GM18499 (cell line): ENCODE measurements around the gene MTMR4.
"Not testable (repeated sequence)": the region's sequence is repeated elsewhere in the genome, so short reads cannot be mapped to it uniquely, and the experiment has no call there.

Source experiments
- ATAC-seq: cut with Tn5 transposase; IDR thresholded peaks from one replicate; pipeline ENCODE4 v1.9.1; 2021; ENCODE audit warnings: moderate number of reproducible peaks; ENCODE audit not compliant: insufficient read depth, unreplicated experiment

The MTMR4 gene

GRCh38 chr17:58513965-58514769 is at the start of gene MTMR4:
TSS of gene MTMR4 (minus strand) at chr17:58514638. CDS start at chr17:58514407, 231 bp downstream.
- no peak for ATAC-seq

GRCh38 chr17:58560511-58560910 is 46.1 kb upstream of the MTMR4 start:
- ATAC-seq = no peak

DNA sequence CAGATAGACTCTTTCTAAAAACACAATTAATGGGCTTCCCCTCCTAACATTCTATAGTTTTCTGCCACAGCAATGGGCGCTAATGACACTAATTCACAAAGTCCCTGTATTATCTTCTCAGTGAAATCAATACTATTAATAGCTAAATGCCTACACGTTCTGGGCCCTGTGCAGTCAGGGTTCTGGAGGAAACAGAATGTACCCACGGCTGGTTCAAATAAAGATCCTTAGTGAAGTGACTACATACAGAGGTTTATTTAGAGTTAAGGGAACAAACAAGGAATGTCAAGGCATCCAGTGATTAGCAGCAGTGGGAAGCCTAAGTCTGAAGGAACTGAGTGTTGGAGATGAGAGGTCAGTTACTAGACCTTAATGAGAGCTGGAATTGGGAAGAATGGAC is 43.5 kb upstream of the MTMR4 start:
- no peak for ATAC-seq

GRCh38 chr17:58556833-58557250 is 42.4 kb upstream of the MTMR4 start:
- ATAC-seq = no peak

GRCh38 chr17:58555109-58555508 is 40.7 kb upstream of the MTMR4 start:
- ATAC-seq = not testable (repeated sequence)

GRCh38 chr17:58541249-58541648 is 26.8 kb upstream of the MTMR4 start:
- no peak for ATAC-seq

DNA sequence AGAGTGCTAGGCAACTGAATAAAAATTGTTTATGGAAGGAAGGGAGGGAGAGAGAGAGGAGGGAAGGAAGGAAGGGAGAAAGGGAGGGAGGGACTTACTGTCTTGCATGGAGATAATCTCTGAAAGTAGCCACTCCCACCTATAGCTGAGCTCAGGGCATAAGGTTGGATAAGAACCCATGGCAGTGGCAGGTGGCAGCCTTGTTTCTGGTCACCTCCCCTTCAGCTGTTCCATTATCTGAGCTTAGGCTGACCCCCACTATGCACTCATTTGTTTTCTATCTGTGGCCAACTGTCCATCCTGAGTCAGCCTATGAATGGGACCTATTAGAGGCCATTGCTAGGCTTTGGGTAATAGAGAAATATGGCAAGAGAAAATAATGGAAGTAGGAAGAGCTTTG is 25.3 kb upstream of the MTMR4 start:
- ATAC-seq = no peak

- no peak for ATAC-seq
Observed at GRCh38 chr17:58538811-58539409, 24.5 kb upstream of the MTMR4 start.

- no peak for ATAC-seq
Observed at GRCh38 chr17:58537266-58537665, 22.8 kb upstream of the MTMR4 start.

- ATAC-seq = no peak
Observed at GRCh38 chr17:58536542-58536941, 22.1 kb upstream of the MTMR4 start.

DNA sequence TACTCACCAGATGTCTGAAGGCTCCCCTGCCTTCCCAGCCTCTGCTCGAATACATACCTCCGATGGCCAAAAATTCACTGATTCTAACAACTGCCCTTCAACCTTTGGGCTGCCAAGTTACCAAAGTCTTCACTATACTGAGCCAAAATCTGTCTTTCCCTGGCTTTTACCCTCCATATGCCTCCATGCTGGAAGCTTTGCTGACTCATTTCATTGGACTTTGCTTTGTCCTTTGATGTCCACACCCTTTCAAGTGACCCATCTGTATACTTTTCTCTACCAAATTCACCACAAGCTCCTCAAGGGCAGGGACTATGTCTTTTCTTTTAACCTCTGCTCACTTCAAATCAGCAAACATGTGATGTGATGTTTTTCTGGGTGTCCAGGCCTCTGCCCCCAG is 21.0 kb upstream of the MTMR4 start:
- no peak for ATAC-seq

DNA sequence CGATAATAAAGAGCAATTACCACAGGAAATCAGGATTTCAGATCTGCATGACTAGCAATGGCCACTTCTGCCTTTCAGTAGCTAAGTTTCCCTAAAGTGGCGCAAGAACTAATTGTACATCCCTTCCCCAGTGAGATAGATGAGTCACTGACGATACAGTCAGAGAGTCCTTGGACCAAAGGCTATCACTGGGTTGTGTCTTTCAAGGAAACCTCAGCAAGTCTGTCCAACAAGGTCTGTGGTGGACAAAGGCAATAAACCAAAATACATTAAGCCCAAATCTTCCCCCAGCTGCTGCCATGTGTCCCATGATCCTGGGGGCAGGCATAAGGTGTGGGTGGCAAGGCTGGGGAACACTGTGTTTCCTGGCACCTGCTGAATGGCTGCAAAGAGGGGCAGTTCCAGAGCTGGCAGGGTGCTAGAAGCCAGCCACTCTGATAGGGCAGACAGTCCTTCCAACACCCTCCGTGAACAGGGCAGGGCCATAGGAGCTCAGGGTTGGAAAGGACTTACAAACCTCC is 20.5 kb upstream of the MTMR4 start:
- ATAC-seq = no peak

GRCh38 chr17:58534331-58534730 is 19.9 kb upstream of the MTMR4 start:
- no peak for ATAC-seq

GRCh38 chr17:58533616-58534188 is 19.3 kb upstream of the MTMR4 start:
- ATAC-seq = no peak

DNA sequence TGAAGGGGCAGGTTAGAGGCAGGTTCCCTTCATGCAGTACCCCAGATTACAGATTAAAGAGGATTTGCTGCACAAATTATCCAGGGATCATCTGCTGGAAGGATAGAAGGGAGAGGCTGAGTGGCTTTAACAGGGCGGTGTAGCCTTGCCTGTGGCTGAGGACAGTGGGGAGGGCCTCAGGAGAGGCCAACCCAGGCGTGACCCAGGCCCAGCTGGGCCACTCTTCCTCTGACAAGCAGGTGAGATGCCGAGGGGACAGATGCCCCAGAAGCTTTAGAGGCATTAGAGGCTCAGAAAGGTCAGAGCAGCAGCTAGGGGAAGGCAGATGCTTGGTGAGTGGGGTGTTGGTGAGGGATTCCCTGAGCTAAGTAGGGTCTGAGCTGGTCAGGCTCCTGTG is 18.1 kb upstream of the MTMR4 start:
- ATAC-seq = no peak

DNA sequence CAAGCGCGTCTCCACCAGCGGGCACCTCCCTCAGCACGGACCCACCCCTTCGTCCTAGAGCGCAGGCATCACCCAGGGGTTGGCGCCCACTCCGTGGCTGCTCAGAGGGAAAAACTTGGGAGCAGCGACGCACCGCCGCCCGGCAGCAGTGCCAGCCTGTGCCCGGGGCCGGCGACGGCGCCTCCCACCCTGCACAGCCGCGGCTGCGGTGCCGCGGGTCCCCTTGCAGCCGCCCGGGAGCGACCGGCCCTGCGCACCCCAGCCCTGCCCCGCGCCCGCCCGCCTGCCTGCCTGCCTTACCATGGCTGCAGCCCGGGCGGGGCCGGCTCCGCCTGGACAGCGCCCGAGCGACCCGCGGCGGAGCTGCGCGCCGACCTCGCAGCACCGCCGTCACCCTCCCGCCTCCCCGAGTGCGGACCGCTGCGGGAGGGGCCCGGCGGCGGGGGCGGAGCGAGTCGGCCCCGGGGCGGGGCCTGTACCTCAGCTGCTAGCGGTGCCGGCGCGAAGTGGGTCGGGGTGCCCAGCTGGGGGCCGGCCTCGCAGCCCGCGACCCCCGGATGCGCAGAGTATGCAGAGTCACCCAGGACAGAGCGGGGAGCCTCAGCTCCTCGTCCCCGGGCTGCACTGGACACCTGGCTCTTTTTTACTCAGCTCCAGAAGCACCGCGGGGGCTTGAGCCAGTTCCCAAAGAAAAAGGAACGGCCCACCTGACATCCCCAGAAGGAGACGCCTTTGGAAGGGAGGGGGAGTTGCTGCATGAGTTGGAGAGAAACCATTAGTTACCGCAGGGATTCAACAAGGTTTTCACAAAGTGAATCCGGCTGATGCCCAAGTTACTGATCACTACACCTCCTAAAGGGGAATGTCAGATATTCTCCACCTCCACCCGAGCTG is 17.5 kb upstream of the MTMR4 start:
- ATAC-seq = no peak

DNA sequence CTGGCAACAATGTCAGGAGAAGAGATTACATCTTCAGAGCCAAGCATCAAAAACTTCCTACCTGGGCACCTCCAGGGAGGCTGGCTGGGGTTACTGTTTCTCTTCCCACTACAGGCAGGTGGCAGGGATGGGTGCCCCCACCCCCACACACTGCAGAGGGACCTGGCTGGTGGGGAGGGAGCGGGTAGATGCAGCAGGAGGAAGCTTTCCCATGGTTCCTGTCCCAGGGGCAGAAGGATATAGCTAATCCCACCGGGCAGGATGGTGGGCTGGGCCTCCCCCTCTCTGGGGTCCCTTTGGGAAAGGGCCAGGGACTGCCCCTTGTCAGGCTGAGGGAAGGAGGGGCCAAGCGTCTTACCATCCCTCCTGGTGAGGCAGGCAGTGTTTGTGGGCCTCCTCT is 16.7 kb upstream of the MTMR4 start:
- no peak for ATAC-seq

DNA sequence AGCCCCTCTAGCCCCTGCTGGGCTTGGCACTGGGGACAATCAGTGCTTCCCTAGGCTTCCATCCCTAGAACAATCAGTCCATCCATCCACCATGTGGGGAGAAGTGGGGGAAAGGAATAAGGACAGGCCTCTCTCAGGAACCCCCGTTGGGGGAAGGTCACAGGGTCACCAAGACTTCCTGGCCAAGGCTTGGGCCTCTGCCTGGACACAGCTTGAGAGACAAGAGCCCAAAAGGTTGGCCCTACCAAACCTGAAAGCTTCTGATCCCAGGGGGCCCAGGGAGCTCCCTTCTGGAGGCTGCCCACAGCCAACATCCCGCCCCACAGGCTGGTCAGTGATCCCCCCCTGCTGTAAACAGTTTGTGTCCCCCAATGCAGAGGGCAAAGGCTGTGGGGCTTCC is 16.2 kb upstream of the MTMR4 start:
- ATAC-seq = no peak

GRCh38 chr17:58529275-58529674 is 14.8 kb upstream of the MTMR4 start:
- no peak for ATAC-seq

DNA sequence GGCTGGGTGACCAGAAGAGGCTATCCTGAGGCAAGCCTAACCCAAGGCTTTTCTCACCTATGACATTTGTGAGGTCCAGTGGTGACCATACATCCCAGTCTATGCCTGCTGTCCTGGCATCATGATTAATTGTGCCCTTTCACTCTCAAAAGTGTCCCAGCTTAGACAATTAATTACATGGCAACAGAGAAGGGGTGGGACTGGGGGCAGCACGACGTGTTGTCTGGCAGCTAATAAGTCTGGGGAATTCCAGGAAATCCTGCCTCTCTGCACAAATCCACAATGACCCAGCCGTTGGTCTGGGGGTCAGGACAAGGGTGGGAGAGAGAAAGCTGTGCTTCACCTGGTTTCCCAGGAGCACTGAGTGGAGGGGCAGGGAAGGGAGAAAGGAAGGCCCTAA is 14.0 kb upstream of the MTMR4 start:
- no peak for ATAC-seq
